ENCODE data around the gene ACMSD.
A peak's percentile ranks its signal among the peaks of the same experiment; 100 is the strongest.
"Not testable (repeated sequence)": the region's sequence is repeated elsewhere in the genome, so short reads cannot be mapped to it uniquely, and the experiment has no call there.

The ACMSD gene

DNA sequence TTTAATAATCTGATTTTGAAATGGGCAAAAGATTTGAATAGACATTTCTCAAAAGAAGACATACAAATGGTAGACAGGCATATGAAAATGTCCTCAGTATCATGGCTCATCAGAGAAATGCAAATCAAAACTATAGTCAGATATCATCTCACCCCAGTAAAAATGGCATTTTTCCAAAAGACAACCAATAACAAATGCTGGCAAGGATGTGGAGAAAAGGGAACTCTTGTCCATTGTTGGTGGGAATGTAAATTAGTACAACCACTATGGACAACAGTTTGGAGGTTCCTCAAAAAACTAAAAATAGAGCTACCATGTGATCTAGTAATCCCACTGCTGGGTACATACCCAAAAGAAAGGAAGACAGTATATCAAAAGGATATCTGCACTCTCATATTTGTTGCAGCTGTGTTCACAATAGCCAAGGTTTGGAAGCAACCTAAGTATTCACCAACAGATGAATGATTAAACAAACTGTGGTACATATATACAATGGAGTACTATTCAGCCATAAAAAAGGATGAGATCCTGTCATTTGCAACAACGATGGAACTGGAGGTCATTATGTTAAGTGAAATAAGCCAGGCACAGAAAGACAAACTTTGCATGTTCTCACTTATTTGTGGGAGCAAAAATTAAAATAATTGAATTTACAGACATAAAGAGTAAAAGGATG, 69.2 kb downstream of the ACMSD start:
- not testable (repeated sequence) for DNase-seq

DNA sequence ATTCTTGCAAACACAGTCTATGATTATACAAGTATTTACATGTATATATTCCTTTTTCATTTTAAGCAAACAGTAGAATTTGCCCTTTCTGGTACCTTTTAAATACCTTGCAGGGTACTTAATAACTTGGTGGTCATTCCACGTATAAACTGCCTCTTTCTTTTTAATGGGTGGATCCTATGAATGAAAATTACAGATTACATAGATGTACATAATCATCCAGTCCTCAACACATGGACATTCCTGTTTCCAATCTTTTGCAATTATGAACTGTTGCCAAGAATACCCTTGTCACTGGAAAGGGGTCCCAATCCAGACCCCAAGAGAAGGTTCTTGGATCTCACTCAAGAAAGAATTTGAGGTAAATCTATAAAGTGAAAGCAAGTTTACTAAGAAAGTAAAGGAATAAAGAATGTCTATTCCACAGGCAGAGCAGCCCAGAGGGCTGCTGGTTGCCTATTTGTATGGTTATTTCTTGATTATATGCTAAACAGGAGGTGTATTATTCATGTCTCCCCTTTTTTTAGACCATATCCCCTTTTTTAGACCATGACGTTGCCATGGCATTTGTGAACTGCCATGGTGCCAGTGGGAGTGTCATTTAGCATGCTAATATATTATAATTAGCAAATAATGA, 72.5 kb downstream of the ACMSD start:
- no peak for DNase-seq

DNA sequence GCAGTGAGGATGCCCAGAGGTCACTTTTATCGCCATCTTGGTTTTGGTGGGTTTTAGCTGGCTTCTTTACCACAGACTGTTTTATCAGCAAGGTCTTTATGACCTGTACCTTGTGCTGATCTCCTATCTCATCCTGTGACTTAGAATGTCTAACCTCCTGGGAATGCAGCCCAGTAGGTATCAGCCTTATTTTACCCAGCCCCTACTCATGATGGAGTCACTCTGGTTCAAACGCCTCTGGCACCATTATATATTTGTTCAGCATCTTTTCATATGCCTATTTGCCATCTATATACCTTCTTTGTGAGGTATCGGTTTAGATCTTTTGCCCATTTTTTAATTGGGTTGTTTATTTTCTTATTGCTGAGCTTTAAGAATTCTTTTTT, 73.0 kb downstream of the ACMSD start:
- DNase-seq = no peak

DNA sequence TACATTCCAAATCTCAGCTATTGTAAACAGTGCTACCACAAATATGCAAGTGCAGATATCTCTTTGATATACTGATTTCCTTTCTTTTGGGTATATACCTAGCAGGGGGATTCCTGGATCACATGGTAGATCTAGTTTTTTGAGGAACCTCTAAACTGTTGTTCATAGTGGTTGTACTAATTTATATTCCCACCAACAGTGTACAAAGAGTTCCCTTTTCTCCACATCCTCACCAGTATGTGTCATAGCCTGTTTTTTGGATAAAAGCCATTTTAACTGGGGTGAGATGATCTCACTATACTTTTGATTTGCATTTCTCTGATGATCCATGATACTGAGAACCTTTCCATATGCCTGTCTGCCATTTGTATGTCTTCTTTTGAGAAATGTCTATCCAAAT, 73.9 kb downstream of the ACMSD start:
- DNase-seq = no peak

DNA sequence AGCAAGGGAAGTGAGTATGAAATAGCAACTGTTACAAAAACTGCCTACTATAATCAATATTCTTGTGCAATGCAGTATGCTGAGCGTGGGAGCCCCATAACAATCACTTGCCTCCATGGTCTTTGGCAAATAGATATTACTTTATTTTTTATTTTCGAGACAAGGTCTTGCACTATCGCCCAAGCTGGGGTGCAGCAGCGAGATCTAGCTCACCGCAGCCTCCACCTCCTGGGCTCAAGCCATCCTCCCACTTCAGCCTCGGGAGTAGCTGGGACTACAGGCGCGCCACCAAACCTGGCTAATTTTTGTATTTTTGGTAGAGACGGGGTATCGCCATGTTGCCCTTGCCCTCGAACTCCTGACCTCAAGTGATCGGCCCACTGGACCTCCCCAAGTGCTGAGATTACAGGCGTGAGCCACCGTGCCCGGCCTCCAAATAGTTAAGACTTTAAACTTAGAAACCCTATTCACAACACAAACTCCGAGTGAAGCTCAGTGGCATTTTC, 79.0 kb downstream of the ACMSD start:
- peak; percentile 17 for DNase-seq

DNA sequence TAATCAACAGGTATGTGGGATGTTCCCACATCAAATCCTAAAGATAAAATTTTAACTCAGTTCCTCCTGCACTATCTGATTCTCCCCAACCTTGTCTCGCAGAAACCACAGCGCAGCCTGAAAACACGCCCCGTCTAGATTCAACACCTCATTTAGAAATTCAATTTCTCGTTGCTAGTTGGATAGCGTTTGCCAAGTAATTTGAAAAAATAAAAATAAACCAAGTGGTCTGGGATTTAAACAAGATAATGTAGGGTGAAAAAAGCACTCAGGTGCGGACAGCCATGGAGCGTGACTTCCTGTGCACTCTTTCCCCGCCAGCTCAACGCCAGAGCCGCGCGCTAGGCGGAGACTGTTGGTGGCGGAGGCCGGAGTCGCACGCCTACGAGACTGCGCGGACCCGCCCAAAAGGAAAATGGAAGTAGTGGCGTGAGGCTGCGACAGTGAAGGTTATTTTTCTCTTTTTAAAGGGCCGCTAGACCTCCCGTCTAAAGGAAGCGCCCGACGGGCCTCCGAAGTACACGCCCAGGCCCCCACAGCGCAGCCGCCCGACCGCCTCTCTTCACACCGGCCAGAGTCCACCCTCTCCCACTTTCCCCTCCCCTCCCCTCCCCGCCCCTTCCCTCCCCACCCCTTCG, 79.6 kb downstream of the ACMSD start:
- DNase-seq = peak; percentile 89

DNA sequence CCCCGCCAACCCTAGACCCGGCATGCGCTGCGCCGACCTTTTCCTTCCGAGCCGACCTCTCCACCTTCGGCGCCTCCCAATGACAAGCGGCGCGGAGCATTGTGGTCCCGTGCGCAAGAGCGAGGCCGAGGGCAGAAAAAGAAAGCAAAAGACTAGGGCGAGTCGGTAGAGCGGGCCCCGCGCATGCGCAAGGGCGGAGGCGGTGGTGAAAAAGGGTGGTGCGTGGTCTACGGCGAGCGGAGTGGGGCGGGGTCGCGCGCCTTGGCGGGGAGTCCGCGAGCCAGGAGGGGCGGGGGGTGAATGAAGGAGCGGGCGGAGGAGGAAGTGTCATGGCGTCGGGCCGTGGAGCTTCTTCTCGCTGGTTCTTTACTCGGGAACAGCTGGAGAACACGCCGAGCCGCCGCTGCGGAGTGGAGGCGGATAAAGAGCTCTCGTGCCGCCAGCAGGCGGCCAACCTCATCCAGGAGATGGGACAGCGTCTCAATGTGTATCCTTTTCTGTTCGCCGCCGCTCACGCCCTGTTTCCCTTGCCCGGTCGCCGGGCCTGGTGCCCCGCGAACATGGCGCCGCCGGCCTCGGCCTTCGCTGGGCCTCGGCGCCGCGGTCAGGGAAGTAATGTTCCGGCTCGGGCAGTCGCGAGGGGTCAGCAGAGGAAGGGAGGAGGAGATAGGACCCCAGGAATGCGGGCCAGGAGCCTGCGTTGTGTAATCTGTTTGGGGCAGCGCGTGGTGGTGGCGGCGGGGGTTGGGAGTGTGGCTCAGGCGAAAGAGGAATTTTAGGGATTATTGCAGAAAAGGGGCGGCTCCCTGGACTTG, 80.3 kb downstream of the ACMSD start, which contains the start of gene CCNT2:
Gene CCNT2 (plus strand): TSS at position 297 of the 815 bp plus-strand sequence. CDS start 33 bp downstream, at position 330.
- DNase-seq = peak; percentile 99

DNA sequence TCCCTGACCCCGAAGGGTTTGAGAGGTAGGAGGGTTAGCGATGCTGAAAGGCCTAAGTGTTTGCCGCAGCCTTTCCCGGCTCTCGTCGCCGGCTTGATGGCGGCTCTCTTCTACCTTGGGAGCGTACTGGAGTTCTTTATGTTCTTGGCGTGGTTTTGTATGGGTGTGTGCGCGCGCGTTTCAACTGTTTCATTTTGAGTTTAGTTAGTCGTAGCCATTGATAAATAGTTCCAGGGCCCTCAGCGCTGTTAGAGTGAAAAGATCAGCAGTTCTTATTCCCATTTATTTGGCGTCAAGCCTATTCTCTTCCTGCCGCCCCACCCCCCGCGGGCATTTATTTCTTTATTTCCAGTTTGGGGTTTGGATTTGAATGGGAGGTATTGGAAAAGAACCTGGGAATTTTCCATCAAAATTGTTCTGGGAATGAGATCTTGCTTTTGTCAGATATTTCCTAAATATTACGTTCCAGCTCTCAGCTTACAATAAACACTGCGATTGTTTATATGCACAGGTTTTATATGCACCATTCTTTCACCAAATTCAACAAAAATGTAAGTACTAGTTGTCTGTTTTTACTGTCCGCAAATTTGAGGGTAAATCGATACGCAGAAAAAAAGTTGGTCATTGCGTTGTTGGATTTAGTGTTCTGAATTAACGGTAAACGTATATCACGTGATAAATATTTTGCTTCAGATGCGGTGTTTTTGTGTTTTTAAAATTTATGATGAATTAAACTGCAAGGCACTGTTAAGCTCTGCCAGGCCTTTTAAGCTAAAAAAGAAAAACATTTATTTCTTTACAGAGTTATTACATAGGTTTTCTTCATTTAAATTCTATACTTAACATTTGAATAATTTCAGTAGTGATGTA, 81.2 kb downstream of the ACMSD start:
- DNase-seq = peak; percentile 39

DNA sequence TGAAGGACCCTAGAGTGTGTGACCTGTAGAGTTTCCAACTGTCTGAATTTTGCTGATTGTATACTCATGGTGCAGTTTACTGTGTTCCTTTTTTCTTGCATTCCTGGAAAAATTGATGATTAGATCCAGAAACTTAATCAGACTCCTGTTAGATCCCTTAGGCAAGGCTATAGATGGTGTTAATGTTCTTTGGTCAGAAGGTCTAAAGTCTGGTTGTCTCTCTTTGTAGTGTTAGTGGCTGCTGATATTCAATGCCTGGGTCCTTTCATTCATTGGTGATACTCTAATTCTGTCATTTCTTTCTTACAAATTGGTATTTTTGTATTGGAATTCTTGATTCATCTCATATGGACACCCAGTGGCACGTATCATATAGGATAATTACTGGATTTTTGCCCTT, 86.5 kb downstream of the ACMSD start:
- DNase-seq = no peak

DNA sequence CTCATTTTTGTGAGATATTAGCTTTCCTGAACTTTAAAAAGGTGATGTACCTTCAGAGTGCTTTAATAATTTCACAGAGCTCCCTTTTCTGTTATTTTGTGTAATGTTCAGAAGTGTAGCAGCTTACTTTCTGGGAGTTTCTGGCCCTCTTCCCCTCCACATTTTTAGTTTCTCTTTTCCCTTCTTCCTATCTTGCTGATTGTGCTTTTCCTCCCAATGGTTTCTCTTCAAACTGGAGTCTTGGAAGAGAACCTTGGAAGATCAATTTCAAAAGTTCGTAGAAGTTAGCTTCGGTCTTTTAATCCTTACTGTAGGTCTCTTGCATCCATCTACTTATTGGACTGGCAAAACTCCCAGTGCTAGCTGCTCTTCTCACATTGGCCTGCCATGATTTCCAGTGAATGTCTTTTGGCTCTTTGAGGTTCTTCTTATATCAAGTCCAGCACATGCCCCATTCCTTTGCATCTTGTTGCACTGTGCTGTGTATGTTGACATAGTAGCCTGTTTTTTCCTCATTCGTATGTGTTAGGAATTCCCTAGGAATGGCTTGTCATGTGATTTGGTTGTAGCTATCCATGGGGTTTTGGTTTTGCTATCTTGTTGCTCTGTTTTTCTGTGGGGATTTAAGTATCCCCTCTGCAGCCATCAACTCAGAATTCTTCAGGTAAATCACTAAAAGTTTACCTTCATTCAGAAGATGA, 88.0 kb downstream of the ACMSD start:
- DNase-seq = no peak

DNA sequence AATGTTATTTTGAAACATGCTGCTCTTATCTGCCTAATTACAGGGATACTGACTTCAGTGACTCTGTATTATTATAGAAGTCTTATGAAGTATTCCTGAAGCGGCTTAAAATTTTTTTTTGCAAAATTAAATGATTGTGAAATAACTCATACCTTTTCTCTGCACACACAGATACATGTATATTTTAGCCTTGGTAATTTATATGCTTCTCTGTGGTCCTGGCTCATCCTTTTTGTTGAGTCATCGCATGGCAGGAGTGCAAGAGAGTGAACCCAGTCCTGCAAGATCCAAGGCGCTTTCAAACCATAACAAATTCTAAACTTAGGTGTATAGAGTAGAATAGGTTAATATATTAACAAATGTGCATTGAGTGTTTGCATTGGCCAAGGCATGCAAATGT, 88.8 kb downstream of the ACMSD start:
- no peak for DNase-seq

DNA sequence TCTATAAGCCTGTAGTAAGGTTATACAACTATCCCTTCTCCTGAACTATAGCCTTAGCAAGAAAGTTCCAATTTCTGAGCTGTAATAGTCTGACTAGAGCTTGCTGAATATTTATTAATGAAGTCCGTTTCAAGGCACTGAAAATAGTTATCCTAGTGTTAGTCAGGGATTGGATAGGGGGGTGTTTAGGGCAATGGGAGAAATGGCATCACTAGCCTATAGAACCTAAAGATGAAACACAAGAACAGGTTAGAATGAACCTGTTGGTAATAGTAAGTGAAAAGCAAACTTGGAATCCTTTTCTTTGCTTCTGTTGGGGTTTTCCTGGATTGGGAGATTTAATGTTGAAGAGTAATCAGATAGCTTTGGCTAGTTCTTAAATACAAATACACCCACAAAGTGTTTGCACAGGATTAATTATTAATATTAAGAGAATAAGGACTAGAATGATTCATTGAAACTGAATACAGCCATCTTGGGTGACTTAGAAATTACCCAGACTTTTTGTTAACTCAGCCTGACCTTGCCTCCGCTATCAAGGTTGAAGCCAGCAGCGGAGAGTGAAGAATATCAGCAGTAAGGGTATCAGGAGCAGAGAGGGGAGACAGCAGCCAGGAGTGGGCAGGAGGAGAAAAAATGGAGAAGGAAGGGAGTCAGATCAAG, 94.6 kb downstream of the ACMSD start:
- DNase-seq = no peak

DNA sequence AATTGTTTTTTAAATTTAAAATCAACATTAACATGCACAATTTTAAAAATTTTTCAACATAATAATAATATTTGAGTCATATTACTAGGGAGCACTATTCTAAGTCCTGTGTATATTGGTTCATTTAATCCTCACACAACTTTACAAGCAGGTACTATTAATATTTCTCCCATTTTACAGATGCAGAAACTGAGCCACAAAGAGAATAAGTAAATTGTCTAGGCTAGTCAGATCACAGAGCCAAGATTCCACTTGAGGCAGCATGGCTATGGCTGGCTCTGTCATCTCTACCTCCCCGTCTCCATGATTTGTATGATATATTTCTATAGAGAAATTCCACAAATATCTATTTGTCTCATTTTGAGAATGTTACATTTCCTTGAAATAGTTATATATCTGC, 95.3 kb downstream of the ACMSD start:
- no peak for DNase-seq

DNA sequence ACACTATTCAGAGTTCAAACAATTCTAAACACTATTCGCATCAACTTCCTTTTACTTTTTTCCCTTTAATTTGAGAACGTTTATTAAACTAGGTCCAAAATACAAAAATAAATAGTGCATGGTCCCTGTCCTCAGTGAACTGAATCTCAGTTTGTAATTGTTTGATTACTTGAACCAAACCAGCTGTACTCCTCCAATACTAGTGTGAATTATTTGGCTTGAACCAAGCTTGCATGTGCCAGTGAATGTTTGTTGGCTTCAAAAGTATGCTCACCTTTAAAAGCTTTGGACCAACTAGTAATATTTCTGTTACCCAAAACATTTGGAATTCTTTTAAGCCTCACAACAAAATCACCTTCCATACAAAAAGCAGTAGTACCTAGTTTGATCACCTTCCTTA, 95.7 kb downstream of the ACMSD start:
- DNase-seq = no peak

DNA sequence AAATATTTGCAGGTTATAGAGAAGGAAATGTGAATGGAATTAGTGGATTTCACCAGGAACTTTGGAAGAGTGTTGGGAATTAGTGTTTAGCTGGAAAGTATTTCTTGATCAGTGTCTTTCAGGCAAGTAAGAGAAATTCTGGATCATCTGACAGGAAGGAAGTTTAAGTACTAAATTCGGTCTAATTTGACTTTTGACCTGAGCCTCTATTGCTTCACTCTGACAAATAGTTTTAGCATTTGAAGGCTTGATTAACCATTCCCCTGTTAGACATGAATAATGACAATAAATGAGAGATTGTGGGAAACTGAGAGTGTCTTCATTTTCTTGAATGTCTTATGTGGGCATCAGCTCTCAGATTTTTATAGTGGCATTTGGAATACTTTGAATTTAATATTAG, 96.2 kb downstream of the ACMSD start:
- no peak for DNase-seq

DNA sequence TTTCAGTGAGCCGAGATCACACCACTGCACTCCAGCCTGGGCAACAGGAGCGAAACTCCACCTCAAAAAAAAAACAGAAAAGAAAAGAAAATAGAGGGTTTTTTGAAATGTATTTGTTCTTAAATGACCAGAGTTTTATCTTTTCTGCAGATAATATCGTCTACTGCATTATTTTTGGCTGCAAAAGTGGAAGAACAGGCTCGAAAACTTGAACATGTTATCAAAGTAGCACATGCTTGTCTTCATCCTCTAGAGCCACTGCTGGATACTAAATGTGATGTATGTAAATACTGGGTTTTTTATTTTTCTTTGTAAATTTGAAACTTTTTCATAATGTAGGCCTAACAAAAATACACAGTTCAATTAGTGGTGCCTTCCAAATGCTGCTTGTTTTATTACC, 98.3 kb downstream of the ACMSD start:
- no peak for DNase-seq

DNA sequence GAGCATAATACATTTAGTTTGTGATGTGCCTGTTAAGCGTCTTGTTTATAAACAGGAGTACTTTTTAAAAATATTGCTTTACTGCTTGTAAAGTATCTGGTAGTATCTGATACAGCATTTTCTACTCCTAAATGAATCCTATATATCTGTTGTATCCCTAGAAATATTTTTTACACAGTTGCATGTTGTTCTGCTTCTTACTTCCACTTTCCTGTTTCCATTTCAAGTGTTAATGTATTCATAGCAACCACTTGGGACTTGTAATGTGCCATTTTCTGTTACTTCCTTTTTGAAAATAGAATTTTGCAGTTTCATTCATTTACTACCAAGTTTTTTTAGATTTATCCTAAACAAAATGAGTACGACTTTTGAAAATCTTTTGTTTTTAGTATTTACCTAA, 105.1 kb downstream of the ACMSD start:
- DNase-seq = no peak

DNA sequence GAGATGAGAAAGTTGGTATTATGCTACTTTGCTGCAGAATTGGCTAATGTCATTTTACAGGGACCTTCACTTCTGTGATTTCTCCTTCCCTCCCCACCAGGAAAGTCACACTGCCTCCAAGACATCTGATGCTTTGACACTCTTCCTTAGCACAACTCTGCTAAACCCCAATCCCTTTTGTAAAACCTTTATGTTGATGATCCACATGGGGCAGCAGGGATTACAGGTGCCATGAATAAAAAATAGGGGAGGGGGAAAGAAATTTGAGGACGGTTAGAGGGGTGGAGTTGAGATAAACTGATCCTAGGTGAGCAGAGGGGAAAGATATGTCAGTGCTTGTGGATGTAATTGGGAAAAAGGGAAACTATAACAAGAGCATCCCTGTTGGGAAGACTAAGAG, 106.6 kb downstream of the ACMSD start:
- DNase-seq = no peak

DNA sequence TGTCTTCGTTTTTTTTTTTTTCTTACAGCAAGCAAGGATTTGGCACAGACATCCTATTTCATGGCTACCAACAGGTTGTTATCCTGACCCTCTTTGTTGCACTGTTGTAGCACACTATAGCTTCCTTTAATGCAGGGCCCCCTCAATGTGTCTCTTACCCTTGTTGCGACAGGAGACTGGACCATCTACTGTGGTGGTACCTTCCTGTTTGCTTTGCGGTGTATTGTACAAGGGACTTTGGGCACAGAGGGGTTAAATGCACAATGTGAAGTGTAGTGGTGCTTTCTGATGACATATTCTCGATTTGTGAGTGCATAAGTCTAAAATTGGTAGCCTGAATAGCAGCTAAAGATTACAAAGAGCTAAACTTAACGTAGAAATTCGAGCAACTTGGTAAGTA, 107.7 kb downstream of the ACMSD start:
- no peak for DNase-seq

DNA sequence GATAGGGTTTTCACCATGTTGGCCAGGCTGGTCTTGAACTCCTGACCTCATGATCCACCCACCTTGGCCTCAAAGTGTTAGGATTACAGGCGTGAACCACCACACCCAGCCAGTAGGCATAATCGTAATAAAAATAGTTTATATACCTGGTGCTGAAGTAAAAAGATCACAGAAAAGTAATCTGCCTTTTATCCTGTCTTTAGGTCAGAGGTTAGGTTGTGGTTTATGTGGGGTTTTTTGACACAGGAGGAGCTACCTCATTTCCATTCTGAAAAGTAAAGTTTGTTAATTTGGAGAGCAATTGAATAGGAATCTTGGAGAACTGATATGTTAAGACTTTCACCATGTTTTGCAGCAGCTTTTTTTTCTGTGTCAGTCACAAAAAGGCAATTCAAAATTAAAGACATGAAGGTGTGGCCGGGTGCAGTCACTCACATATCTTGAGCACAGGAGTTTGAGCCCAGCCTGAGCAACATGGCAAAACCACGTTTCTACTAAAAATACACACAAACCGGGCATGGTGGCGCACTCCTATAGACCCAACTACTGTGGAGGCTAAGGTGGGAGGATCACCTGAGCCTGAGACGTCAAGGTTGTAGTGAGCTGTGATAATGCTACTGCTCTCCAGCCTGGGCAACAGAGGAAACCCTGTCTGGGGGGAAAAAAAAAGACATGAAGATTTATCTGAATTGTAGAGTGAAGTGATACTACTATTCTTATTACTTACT, 111.7 kb downstream of the ACMSD start:
- no peak for DNase-seq
